GM19397 (cell line): Measurements from ENCODE around the gene ARID5B.
"Not testable (repeated sequence)": the region's sequence is repeated elsewhere in the genome, so short reads cannot be mapped to it uniquely, and the experiment has no call there.

Experiments
- ATAC-seq: cut with Tn5 transposase; IDR thresholded peaks from one replicate; pipeline ENCODE4 v1.9.1; 2021; ENCODE audit warnings: mild to moderate bottlenecking, moderate library complexity; ENCODE audit not compliant: unreplicated experiment

ARID5B gene, protein sequence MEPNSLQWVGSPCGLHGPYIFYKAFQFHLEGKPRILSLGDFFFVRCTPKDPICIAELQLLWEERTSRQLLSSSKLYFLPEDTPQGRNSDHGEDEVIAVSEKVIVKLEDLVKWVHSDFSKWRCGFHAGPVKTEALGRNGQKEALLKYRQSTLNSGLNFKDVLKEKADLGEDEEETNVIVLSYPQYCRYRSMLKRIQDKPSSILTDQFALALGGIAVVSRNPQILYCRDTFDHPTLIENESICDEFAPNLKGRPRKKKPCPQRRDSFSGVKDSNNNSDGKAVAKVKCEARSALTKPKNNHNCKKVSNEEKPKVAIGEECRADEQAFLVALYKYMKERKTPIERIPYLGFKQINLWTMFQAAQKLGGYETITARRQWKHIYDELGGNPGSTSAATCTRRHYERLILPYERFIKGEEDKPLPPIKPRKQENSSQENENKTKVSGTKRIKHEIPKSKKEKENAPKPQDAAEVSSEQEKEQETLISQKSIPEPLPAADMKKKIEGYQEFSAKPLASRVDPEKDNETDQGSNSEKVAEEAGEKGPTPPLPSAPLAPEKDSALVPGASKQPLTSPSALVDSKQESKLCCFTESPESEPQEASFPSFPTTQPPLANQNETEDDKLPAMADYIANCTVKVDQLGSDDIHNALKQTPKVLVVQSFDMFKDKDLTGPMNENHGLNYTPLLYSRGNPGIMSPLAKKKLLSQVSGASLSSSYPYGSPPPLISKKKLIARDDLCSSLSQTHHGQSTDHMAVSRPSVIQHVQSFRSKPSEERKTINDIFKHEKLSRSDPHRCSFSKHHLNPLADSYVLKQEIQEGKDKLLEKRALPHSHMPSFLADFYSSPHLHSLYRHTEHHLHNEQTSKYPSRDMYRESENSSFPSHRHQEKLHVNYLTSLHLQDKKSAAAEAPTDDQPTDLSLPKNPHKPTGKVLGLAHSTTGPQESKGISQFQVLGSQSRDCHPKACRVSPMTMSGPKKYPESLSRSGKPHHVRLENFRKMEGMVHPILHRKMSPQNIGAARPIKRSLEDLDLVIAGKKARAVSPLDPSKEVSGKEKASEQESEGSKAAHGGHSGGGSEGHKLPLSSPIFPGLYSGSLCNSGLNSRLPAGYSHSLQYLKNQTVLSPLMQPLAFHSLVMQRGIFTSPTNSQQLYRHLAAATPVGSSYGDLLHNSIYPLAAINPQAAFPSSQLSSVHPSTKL

DNA sequence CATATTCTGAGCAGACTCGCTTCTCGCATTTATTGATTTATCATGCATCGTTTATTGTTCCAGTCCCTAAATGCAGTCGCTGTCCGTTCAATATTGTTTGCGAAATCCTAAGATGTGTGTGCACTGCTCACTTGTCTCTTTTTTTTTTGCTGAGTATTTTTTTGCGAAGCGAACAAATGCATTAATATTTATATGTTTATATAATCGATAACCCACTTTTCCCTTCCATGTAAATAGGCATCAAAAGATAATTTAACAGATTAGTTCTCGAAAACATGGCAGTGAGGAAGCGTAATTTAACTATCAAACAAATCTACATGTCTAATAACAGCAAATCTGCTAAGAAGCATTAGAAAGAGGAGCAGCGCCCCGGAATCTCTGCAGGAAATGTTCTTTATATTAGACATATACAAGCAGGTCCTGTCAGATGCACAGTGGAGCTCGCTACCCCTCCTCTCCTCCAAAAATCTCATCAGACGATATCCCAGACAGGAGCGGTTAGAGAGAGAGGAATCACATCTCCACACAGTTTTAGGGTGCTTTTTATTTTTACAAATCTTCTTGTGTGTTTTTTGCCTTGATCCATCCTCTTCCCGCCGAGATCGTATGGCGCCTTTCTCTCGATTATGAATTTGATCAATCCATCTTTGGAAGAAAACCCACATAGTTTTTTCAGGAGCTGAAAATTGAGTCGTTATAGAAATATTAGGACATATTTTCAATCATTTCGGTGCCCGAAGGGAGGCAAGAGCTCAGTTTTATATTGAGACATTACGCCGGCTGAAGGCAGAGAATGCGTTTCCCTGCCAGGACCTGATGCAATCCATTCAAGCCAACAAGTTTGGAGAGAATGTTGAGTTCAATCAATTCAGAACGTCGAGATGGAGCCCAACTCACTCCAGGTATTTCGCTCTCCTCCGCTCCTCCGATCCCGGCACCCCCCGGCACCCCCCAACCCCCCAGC is at the start of gene ARID5B:
TSS of gene ARID5B (plus strand) at position 871 of the 964 bp plus-strand sequence. CDS start at position 882, 11 bp downstream.
- no peak for ATAC-seq

DNA sequence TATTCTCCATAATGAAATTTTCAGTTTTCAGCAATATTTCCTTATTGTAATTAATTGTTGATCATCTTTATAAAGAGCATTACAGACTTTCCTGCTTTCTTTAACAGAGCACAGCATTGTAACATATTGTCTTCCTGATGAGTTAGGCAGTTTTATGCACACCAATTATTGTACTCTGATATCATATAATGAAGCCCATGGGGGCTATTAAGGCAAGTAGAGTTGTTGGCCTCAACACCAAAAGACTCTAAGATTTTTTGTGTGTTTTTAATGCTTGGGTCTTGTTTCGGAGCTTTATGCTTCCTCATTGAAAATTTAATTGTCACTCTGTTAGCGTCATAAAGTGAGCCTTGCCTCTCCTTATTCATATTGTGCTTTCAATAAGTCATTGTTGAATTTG is 49.2 kb upstream of the ARID5B start:
- ATAC-seq, result no peak

DNA sequence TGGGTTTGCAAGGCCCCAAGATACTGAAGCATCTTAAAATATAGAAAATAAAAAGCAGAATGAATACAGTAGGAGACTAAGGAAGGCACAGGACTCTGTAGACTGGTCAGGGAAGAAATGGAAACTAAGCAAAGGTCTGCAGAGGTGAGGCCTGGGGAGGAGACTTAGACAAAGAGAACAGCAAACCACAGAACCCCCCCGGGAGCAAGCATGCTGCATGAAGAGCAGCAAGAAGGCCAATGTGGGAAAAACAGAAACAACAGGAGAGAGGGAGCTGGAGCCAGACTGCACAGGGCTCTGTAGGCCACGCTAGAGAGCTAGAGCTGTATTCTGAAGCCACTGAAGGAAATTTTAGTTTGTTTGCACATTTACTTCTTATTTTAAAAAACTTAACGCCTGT is 45.7 kb upstream of the ARID5B start:
- no peak for ATAC-seq

DNA sequence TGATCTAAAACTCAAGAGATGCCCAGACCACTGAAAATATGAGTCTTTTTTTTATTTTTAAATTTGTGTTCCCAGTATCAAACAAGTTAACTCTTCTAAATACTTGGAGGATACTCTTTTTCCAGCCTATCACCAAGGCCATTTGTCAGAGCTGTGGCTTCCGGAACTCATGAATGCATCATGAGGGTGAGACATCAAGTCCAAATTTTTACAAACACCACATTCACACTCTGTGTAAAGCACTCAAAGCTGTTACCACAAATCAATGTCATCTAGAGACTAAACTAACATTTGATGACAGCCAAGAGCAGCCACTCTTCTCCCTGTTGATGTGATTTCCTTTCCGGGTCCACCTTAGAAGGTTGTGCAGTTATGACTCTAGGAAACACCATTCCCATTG is 43.8 kb upstream of the ARID5B start:
- no peak for ATAC-seq

DNA sequence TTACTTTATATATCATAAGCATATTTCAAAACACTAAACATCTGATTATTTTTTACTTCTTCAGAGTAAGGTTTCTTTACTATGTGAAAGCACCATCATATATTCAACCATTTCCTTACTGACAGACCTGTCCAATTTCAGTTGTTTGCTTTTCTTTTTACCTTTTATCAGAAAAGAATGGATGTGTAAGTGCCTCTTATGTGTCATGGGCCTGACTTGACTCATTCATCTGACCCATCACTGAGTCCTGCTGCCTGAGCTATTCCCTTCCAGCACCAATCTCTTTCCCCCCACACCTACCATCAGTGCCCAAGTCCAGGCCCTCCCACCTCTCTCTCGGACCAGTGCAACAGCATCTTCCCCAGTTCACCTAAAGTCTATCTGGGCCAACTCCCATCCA is 41.7 kb upstream of the ARID5B start:
- no peak for ATAC-seq

DNA sequence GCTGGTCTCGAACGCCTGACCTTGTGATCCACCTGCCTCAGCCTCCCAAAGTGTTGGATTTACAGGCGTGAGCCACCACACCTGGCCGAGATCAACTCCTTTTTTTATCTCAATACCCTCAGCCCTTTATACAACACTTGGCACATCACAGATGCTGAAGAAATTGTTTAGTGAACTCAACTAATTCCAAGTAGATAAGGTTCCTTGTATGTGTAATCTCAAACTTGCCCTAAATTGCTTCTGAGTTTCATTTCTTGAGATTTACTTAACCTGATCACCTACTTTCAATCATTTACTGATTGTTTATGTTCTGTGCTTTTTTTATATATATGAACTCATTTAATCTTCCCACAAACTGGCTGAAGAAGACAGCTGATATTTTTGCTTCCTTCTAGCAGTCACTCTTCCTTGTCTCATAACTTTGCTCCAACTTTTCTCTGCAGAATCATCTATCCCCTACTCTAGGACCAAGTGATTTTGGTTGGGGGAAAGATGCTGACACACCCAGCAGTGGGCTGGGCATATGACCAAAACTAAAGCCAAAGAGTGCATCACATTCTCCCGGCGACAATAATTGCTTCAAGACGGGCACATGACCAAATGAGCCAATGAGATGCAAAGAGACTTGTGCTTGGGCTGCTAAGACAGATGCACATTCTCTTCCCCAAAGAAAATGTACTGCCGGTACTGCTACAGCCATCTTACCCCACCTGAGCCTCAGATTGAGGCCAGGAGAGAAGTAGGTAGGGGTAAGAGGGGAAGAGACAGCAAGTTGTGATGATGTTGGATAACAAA is 40.3 kb upstream of the ARID5B start:
- no peak for ATAC-seq

DNA sequence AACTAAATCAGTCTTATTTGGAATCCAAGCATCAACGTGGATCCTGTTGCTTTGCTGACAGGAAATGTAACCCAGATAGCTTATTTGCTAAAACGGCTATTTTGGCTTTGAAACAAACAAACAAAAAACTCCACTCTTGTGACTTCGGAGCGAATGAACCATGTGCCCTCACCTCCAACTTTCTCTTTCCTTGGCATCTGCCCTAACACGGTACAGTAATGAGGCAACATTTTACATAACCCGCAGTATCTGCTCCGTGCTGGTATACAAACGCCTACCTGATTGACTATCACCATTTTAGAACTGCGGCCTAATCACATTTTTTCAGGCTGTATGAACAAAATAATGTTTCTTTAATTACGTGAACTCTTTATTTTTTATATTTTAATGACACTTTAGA is 37.5 kb upstream of the ARID5B start:
- no peak for ATAC-seq

DNA sequence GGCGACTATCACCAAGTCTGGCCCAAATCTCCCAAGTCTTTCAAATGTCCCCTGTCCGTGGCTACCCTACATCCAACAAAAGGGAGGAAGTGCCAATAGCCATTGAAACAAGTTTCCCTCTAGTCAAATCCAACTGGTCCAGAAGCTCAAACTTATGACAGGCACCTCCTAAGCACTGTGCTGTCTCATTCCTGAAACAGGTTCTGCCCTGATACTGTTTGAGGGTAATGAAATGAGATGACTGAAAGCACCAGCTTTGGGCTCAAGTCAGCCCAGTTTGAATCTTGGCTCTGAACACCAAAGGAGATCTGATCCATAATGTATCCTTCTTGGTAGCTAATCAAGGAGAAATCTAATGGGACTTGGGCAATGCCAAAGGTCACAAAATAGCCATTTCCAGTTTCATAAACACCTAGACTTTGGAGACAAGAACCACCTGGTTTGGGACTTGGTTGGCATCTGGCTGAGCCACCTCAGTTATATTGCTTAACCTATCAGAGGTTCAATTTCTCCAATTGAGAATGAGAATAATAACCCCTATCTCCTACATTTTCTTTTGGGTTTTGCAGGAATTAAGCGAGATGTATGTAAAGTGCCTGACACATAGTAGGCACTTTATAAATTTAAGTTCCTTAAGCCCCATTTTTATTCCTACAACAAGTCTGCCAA is 34.7 kb upstream of the ARID5B start:
- ATAC-seq, result no peak

DNA sequence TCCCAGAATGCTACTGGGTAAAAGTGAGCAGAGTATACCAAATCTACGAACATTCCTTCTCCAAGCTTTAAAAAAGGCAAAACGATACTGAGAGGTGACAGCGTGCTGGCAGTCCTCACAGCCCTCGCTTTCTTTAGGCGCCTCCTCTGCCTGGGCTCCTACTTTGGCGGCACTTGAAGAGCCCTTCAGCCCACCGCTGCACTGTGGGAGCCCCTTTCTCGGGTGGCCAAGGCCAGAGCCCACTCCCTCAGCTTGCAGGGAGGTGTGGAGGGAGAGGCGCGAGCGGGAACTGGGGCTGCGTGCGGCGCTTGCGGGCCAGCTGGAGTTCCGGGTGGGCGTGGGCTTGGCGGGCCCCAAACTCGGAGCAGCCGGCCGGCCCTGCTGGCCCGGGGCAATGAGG is 34.1 kb upstream of the ARID5B start:
- not testable (repeated sequence) for ATAC-seq

DNA sequence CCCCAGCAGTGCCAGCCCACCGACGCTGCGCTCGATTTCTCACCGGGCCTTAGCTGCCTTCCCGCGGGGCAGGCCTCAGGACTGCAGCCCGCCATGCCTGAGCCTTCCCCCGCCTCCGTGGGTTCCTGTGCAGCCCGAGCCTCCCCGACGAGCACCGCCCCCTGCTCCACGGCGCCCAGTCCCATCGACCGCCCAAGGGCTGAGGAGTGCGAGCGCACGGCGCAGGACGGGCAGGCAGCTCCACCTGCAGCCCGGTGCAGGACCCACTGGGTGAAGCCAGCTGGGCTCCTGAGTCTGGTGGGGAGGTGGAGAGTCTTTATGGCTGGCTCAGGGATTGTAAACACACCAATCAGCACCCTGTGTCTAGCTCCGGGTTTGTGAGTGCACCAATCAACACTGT is 33.7 kb upstream of the ARID5B start:
- not testable (repeated sequence) for ATAC-seq

DNA sequence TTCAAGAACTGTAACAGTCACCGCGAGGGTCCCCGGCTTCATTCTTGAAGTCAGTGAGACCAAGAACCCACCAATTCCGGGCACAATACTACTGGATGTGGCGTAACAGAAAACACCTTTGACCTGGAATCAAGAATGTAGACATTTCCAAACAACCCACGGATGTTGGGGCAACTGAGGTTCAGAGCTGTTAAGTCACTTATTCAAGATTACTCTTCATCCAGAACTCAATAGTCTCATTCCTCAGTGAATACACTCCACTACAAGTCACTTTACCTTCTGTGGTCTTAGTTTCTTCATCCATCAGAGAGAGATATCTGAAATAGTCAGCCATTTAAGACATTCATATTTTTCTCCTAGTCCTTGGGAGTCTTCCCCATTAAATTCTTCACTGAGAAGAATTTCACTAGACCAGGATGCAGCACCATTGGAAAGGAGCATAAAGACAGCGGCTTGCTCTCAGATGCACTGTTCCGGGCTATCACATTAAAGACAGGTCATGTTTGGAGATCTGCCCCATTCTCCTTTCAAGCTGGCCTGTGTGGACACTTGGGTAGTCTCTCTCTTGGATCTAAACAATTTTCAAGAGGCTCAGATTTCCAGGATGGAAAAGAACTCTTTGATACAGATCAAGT is 32.3 kb upstream of the ARID5B start:
- ATAC-seq, result no peak

DNA sequence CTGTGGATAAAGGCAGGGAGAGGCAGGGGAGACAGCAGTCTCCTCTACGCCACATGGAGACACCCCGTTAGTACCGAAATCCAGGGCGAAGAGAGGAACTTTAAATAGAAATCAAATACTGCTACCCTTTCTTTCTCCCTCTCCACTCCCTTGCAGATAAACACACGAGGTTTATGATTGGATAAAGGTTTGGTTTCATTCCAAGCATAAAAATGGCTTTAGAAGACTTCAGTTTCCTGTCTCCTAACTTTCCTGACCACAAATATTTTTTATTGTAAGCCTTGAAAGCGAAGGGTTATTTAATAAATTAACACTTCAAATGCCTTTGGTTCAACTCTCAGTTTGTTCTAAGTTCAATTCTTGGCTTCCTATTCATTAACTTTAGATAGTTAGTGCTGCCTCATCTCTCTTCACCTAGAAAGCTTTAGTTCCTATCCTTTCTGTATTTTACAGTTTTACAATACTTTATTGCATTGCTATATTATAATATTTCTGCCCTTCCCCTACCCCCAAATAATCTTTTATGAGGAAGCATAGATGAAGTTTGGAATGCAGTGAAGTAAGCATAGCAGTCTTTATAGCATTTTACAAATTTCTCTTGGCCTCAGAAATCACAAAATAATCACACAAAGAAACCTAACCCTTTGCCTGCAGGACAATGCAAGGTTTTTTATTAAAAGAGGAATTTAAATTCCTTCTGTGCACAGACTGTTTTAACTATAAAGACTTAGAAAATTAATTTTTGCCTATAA is 31.5 kb upstream of the ARID5B start:
- no peak for ATAC-seq

DNA sequence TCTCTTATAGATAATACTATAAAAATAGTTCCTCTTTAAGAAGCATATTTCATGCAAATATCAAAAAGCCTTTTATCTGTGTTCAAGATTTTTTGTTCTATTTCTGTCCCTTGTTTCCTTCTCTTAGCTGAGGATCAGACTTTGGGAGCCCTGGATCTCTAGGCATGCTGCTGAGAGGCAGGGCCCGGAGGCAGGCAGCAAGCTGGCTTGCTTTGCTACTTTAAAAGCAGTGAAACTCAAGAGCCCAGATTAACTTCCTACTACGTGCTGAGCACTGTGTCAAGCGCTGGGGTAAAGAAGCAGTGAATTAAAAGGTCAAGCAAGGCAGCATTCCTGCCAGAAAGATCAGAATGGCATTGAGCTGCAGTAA is 31.0 kb upstream of the ARID5B start:
- ATAC-seq, result no peak

DNA sequence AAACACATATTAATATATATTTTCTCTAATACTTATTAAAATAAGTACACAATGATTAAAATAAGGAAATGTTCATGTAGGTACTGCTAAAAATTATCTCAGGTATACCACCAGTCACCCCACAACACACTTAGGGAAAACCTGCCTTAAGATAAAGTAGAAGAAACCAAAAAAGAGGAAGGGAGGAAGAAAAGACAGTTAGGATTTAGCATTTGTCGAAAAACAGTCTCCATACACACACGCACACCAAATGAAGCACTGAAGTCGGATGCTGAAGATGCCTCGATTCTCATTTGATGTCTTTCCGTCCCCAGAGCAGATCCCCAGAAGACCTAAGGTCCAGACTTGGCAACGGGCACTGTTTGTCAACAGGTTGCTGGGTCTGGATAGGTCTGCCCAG is 30.0 kb upstream of the ARID5B start:
- ATAC-seq, result no peak

DNA sequence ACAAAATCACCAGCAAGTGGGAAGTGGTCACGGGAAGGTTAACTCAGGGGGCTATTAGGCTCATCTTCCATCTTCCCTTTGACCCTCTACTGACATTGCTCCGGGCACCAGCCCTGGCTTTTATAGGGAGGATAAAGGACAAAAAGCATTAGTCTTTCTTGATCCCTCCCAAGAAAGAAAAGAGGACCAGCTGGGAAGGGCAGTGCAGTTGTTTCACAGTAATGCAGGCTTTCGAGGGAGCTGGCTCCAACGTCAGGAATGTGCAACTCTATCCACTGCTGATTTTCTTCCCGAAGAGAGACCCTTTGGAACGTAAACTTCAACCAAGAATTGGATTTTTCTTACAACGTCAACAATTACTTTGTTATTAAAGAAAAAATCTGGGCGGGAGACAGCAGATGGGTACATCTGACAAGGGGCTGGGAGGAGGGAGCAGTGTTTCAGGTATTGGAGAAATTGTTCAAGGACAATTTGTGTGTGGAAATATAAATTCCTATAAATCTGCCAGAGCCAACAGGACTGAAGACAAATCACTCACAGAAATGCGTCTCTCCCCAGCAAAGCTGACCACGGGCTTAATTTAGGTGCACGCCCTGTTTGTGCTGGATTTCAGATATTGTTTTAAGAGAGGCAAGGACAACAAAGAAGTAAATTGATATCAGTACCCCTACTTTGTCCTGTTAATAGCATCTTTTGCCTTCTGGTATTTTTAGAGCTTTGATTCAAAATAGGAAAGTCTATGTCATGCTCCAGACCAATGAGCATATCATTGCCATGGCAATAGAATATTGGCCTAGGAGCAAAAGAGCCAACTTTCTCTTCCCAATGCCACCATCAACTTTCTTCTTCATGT is 23.4 kb upstream of the ARID5B start:
- no peak for ATAC-seq

DNA sequence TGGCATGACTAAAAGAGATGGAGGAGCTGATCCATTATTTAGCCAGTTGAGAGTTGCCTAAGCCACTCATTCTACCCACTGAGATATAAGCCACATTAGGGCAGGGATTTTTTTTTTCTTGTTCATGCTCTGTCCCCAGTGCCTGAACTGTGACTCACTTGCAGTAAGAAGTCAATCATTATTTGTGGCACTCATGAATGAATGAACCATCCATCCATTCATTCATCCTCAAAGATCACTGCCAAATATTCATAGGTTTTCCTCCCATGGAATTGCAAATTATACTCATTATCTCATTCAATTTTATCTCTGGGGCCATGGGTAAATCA is 22.8 kb upstream of the ARID5B start:
- ATAC-seq, result no peak
